Hair follicular keratinocyte (primary cell): Measurements from ENCODE around the gene MED9. TPM values are rescaled to one million over a fixed set of nuclear protein-coding genes. Genes with fewer than 3 reads are reported as not detected.

Experiments
- total RNA-seq: library from RNA; depleted of rRNA; stranded (reverse); fragments of >200 nt; gene quantifications from 2 replicates; pipeline ENCODE4 v1.2.3, GENCODE V29; 2015

Gene MED9
- total RNA-seq = 9.4 and 13.9 TPM in 2 replicates

DNA sequence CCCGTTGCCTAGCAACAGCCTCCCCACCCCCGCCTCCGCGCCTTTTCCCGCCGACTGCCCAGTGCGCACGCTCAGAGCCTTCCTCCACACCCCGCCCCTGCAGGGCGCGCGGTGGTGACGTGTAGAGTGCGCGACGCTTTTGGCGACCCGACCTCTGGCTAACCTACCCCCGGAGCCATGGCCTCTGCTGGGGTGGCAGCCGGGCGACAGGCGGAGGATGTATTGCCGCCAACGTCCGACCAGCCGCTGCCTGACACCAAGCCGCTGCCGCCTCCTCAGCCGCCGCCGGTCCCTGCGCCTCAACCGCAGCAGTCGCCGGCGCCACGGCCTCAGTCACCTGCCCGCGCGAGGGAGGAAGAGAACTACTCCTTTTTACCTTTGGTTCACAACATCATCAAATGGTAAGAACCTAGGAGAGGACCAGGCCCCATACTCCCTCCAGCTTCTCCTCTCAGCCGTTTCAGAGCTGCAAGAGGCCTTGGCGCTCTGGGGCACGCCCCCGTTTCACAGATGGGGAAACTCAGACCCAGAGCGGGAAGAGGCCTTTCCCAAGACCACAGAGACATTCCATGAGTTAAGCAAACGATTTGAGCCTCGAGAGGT is at the start of gene MED9:
Gene MED9 (plus strand): TSS at position 136 of the 603 bp plus-strand sequence. CDS start 42 bp downstream, at position 178.

DNA sequence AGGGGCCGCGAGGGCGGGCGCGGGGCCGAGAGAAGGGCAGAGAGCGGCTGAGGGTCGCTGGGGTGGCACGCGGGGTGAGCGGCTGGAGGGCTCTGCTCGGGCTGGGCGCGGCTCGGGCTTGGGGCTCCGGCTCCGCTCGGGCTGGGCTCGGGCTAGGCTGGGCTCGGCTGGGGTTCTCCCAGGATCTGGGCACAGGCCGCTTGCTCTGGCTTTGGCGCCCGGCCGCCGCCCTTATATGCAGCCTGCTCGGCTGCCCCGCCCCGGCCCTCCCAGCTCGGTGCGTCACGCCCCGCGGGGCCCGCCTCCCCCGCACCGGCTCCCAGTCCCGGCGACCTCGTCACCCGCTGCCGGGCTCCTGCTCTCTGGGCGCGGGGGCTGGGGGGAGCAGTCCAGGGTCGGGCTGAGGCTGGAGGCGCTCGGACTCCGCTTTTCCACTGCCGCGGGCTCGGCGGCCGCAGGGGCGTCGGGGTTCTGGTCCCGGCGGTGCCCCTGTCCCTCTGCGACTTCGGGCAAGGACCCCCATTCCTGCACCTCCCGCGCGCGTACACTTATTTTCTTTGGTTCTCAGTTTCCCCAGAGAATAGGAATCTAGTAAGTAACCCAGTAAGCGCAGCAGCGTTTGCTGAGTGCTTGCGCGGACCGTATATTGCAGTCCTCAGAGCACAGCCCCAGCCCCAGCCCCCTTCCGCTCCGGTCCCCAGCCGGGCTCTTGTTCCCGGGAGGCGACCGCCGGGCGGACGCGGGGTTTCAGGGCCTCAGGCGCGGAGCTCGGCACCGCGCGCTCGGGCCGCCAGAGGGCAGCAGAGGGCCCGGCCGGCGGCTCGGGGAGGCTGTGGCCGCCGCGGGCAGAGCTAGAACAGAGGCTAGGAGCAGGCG is 19.6 kb downstream of the MED9 start, which contains the start of gene RASD1:
Gene RASD1 (minus strand): TSS at position 207 of the 876 bp plus-strand sequence. CDS start 214 bp downstream, outside the sequence.

Other genes starting within 250 kb of the MED9 start
- gene FLCN, start 239.8 kb upstream of the MED9 start, total RNA-seq = 12.7 and 12.8 TPM in 2 replicates
- gene COPS3, start 195.8 kb upstream of the MED9 start, total RNA-seq = 65.8 and 118 TPM in 2 replicates
- gene NT5M, start 173.6 kb upstream of the MED9 start, total RNA-seq = 1.3 and 3.0 TPM in 2 replicates
- 0.16 TPM in 1 of 2 replicates, not detected in the other for gene RASD1, start 19.4 kb downstream of the MED9 start, total RNA-seq
- 75.3 and 91.9 TPM in 2 replicates for gene PEMT, start 114.7 kb downstream of the MED9 start, total RNA-seq
- 16.7 and 17.2 TPM in 2 replicates for gene RAI1, start 204.5 kb downstream of the MED9 start, total RNA-seq